Hair follicular keratinocyte (primary cell): ENCODE measurements around the gene DCTN1. TPM values are rescaled to one million over a fixed set of nuclear protein-coding genes. Genes with fewer than 3 reads are reported as not detected.

ENCODE experiments used
- total RNA-seq: library from RNA; depleted of rRNA; stranded (reverse); fragments of >200 nt; gene quantifications from 2 replicates; pipeline ENCODE4 v1.2.3, GENCODE V29; 2015

Gene DCTN1
- total RNA-seq = 86.5 and 118 TPM in 2 replicates

DNA sequence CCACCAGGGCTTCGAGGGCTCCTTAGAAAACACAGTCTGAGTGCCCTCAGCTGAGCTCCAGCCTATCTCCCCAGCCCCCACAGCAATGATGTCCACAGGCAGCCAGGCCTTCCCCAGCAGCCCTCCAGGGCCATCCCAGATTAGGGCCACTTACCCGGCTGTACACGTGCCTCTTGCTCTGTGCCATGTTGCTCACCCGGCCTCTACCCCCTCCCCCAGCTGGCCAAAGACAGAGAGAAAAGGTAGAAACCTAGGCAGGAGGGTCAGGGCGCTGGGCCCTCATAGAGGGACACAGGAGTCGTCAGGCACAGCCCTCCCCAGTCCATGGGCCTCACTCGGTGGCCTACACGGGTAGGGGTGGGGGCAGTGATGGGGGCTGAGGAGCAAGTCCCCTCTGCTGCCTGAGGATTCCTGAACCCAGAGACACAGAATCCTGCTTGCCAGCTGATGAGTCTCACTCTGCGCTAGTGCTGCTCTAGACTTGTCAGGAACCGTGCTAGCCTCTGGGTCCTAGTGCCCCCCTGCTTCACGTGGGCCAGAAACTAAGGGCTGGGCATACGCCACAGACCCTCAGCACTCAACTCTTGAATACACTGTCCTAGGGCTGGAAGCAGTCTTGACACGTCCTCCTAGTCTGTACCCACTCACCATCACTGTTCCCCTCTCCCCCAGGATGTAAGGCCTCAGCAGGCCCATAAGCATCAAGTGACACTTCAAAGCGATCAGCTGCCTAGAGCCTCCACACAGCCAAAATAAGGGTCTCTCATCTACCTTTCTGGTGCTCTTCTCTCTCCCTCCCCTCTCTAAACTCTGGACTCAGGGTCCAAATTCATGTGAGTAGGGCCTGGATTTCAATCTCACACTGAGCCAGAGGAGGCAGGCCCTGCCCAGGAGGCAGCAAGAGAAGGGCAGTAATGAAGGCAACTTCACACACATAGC, at the start of gene DCTN1:
Gene DCTN1, minus strand, starts transcription at position 461 of the 939 bp plus-strand sequence. Its CDS starts 274 bp downstream, at position 187.

DNA sequence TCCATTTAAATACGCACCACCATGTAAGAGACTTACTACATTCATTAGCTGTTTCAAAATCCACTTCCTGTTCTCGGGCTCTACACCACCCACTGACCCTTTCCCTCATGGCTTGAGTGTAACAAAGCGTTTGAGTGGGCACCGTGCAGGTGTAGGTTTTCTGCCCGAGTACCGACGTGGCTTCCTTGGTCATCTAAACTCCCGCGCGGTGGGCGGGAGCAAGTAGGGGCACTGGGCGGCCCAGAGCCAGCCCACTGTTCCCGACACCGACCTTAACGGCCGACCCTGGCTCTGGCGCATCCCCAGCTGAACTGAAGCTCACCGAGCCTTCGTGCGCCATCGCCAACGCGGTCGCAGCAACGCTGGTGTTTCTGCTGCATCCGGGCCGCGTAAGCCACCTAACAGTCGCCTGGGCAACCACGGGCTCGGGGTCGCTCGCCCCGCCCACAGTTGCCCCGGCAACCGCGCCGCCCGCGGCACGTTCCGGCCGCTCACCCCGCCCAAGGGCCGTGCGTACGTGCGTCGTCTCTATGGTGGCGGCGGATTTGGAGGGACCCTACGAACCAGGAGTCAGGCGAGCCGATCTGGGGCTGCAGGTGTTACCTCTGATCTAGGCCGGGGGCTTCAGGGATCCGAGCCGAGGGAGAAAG, 41.2 kb upstream of the DCTN1 start, which contains the start of the genes C2orf81 and WDR54:
Gene C2orf81, minus strand, starts transcription at position 399 of the 650 bp plus-strand sequence. Its CDS starts 59 bp downstream, at position 340.
Gene WDR54, plus strand, starts transcription at position 510 of the 650 bp plus-strand sequence. CDS start 424 bp downstream, outside the sequence.

DNA sequence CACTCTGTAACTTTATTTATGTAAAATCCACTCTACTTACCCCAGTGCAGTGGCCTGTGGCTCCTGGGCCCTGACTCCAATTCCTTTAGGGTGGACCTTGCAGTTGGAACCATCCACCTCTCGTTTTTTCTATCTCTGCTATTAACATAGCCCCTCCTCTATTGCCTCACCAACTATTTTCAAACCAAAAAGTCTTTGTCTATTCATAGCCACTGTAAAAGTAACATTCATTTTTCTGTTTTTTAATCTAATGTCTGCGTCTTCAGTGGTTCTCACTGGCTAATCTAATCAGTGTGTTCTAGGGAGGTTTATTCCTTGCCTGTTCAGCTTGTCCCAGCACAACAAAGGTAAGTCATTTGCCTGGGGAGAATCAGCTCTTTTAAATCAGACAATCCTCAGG, 36.8 kb downstream of the DCTN1 start, which contains the start of gene SLC4A5:
Gene SLC4A5, minus strand, starts transcription at position 101 of the 400 bp plus-strand sequence. CDS start 28,393 bp downstream, outside the sequence.

Other genes starting within 250 kb of the DCTN1 start
- 167 and 228 TPM in 2 replicates for gene BOLA3, start 232.4 kb downstream of the DCTN1 start, total RNA-seq
- 96.1 and 111 TPM in 2 replicates for gene MOB1A, start 201.4 kb downstream of the DCTN1 start, total RNA-seq
- gene MTHFD2, start 181.7 kb downstream of the DCTN1 start, total RNA-seq = 156 and 209 TPM in 2 replicates
- gene SLC4A5, start 36.9 kb downstream of the DCTN1 start, total RNA-seq = not detected in 2 replicates
- gene C2orf81, start 41.3 kb upstream of the DCTN1 start, total RNA-seq = 3.6 and 4.8 TPM in 2 replicates
- gene WDR54, start 41.4 kb upstream of the DCTN1 start, total RNA-seq = 46.2 and 64.7 TPM in 2 replicates
- 117 and 135 TPM in 2 replicates for gene RTKN, start 61.6 kb upstream of the DCTN1 start, total RNA-seq
- gene INO80B, start 74.8 kb upstream of the DCTN1 start, total RNA-seq = 14.9 and 28.2 TPM in 2 replicates
- gene WBP1, start 78.1 kb upstream of the DCTN1 start, total RNA-seq = 44.0 and 71.1 TPM in 2 replicates
- 105 and 113 TPM in 2 replicates for gene MOGS, start 85.1 kb upstream of the DCTN1 start, total RNA-seq
- 27.6 and 72.9 TPM in 2 replicates for gene MRPL53, start 92.4 kb upstream of the DCTN1 start, total RNA-seq
- 6.1 and 16.7 TPM in 2 replicates for gene CCDC142, start 102.7 kb upstream of the DCTN1 start, total RNA-seq
- 15.1 and 20.1 TPM in 2 replicates for gene TTC31, start 102.8 kb upstream of the DCTN1 start, total RNA-seq
- 0.65 and 1.2 TPM in 2 replicates for gene LBX2, start 119.3 kb upstream of the DCTN1 start, total RNA-seq
- 21.4 and 22.4 TPM in 2 replicates for gene PCGF1, start 127.4 kb upstream of the DCTN1 start, total RNA-seq
- 0.08 TPM in 1 of 2 replicates, not detected in the other for gene TLX2, start 134.1 kb upstream of the DCTN1 start, total RNA-seq
- gene DQX1, start 145.9 kb upstream of the DCTN1 start, total RNA-seq = 1.9 and 4.2 TPM in 2 replicates
- gene AUP1, start 149.4 kb upstream of the DCTN1 start, total RNA-seq = 107 and 116 TPM in 2 replicates
- gene HTRA2, start 149.6 kb upstream of the DCTN1 start, total RNA-seq = 26.8 and 36.5 TPM in 2 replicates
- gene LOXL3, start 173.6 kb upstream of the DCTN1 start, total RNA-seq = 1.0 and 1.6 TPM in 2 replicates
- gene DOK1, start 174.4 kb upstream of the DCTN1 start, total RNA-seq = 3.7 and 4.8 TPM in 2 replicates